ENCODE data around the gene CDK9. TPM values are rescaled to one million over a fixed set of nuclear protein-coding genes. Genes with fewer than 3 reads are reported as not detected.

CDK9 gene
- total RNA-seq, 1 donor from 2014 or later = 100 TPM

DNA sequence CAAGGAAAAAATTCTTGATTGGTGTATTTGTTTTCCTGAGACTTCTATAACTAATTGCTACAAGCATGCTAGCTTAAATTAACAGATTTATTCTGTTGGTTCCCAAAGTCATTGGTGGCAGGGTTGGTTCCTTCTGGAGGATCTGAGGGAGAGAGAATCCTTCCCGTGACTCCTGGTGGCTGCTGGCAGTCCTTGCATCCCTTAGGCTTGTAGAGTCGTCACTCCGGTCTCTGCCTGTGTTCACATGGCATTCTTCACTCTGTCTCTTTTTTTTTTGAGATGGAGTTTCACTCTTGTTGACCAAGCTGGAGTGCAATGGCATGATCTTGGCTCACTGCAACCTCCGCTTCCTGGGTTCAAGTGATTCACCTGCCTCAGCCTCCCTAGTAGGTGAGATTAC is 5.3 kb downstream of the CDK9 start:
- H3K4me3 Mint-ChIP-seq (ENCODE audit: low read depth) = no peak overlapping the region
- no peak overlapping the region for H3K27ac Mint-ChIP-seq
- TF ChIP-seq, protein P1, sequence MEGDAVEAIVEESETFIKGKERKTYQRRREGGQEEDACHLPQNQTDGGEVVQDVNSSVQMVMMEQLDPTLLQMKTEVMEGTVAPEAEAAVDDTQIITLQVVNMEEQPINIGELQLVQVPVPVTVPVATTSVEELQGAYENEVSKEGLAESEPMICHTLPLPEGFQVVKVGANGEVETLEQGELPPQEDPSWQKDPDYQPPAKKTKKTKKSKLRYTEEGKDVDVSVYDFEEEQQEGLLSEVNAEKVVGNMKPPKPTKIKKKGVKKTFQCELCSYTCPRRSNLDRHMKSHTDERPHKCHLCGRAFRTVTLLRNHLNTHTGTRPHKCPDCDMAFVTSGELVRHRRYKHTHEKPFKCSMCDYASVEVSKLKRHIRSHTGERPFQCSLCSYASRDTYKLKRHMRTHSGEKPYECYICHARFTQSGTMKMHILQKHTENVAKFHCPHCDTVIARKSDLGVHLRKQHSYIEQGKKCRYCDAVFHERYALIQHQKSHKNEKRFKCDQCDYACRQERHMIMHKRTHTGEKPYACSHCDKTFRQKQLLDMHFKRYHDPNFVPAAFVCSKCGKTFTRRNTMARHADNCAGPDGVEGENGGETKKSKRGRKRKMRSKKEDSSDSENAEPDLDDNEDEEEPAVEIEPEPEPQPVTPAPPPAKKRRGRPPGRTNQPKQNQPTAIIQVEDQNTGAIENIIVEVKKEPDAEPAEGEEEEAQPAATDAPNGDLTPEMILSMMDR (IDR thresholded peaks at IDR 0.05; ENCODE audit: unreplicated experiment) = peak; percentile 12
- no peaks in the 10 kb centered on the region for H3K9me3 Mint-ChIP-seq (ENCODE audit: low read depth)
- no peak for DNase-seq (ENCODE audit: low spot score, unreplicated experiment)
- H3K4me1 Mint-ChIP-seq (ENCODE audit: low read depth) = peaks cover 8% of the 10 kb centered on the region
- peaks cover 21% of the 10 kb centered on the region for H3K36me3 Mint-ChIP-seq (ENCODE audit: insufficient read depth)
- H3K27me3 Mint-ChIP-seq = no peaks in the 10 kb centered on the region

DNA sequence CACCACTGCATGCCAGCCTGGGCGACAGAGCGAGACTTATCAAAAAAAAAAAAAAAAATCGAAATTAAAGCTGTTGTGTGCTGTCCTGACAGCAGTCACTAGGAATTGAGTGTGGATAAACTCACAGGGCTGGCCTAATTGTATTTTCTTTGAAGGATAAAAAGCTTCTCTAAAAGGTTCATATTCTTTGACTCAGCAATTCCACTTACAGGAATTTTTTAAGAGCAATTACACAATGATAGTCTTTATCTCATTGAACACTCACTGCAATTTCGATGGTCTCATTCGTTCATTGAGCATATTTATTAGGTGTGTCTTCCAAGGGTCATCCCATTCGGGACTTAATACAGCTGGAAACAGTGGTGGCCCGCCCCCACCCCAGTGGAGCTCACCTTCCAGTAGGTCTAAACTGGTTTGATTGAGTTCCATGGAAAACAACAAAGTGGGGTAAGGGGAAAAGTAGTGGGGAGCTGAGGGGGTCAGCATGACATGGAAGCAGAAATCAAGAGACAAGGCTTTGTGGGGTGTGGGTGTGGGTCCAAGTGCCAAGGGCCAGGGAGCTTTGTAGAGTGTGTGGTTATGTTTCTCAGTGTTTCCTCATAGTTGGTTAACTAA is 6.7 kb downstream of the CDK9 start:
- peak overlapping the region; percentile 45 for H3K27ac Mint-ChIP-seq
- peaks cover 10% of the 10 kb centered on the region for H3K4me1 Mint-ChIP-seq (ENCODE audit: low read depth)
- H3K9me3 Mint-ChIP-seq (ENCODE audit: low read depth) = no peaks in the 10 kb centered on the region
- no peak for DNase-seq (ENCODE audit: low spot score, unreplicated experiment)
- H3K36me3 Mint-ChIP-seq (ENCODE audit: insufficient read depth) = peaks cover 19% of the 10 kb centered on the region
- H3K4me3 Mint-ChIP-seq (ENCODE audit: low read depth) = no peak overlapping the region
- TF ChIP-seq, protein P1 (IDR thresholded peaks at IDR 0.05; ENCODE audit: unreplicated experiment) = no peak
- no peaks in the 10 kb centered on the region for H3K27me3 Mint-ChIP-seq

DNA sequence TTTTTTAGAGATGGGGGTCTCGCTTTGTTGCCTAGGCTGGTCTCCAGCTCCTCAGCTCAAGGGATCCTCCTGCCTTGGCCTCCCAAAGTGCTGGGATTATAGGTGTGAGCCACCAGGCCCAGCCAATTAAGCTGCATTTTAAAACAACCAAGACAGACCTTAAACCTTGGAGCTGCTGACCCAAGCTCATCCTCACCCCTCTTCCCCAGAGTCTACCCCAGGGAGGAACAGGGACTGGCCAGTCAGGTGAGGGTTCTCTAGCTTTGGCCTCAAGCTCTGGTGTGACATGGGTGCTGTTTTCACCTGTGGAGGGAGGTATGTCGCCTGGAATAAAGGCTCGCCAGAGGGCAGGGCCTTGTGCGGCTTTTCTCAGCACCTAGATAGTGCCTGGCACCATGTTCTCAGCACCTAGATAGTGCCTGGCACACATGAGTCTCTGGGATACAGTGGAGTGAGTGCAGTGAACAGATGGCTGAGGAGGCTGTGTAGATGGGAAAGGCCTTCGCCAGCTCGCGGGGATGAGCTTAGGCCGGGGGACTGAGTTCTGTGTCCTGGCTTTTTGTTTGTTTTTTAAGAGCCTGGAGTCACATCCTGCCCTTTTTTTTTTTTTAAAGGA is 7.4 kb downstream of the CDK9 start:
- no peaks in the 10 kb centered on the region for H3K9me3 Mint-ChIP-seq (ENCODE audit: low read depth)
- H3K27ac Mint-ChIP-seq = peak overlapping the region; percentile 62
- DNase-seq (ENCODE audit: low spot score, unreplicated experiment) = no peak
- no peak overlapping the region for H3K4me3 Mint-ChIP-seq (ENCODE audit: low read depth)
- TF ChIP-seq, protein P1 (IDR thresholded peaks at IDR 0.05; ENCODE audit: unreplicated experiment) = no peak
- H3K27me3 Mint-ChIP-seq = no peaks in the 10 kb centered on the region
- peaks cover 15% of the 10 kb centered on the region for H3K36me3 Mint-ChIP-seq (ENCODE audit: insufficient read depth)
- peaks cover 15% of the 10 kb centered on the region for H3K4me1 Mint-ChIP-seq (ENCODE audit: low read depth)

DNA sequence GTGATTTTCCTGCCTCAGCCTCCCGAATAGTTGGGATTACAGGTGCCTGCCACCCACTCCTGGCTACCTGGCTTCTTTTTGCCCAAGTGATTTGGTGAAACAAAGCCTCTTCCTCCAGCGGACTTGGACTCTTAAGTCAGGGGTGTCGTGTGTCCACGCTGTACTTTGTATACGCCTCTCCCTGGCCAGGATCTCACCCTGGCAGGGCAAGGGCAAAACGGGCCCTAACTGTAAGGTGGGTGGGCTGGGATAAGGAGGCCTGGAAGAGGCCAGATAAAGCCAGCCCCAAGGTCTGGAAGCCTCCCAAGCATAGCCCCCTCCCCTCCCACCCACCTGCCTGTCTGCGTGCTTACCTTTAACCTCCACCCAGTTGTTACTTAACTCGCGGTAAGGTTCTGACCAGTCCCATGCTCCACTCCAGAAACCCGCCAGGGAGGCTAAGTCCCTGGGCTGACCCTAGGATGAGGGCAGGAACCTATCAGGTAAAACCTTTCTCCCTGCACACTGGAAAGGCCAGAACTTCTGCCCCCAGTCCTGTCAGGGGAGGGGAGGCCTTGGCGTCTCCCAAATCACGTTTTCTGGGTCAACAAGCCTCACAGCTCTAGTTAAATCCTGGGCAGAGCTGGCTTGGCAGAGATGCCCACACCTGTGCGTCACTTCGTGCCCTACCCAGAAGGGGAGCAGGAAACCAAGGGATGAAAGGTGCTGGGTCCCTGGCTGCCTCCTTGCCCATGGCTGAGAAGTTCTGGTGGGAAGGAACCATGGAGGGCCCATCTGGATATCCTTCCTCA is 8.4 kb downstream of the CDK9 start:
- TF ChIP-seq, protein P1 (IDR thresholded peaks at IDR 0.05; ENCODE audit: unreplicated experiment) = no peak
- no peaks in the 10 kb centered on the region for H3K9me3 Mint-ChIP-seq (ENCODE audit: low read depth)
- H3K27ac Mint-ChIP-seq = peak overlapping the region; percentile 67
- no peak overlapping the region for H3K4me3 Mint-ChIP-seq (ENCODE audit: low read depth)
- peaks cover 13% of the 10 kb centered on the region for H3K36me3 Mint-ChIP-seq (ENCODE audit: insufficient read depth)
- peaks cover 22% of the 10 kb centered on the region for H3K4me1 Mint-ChIP-seq (ENCODE audit: low read depth)
- no peaks in the 10 kb centered on the region for H3K27me3 Mint-ChIP-seq
- no peak for DNase-seq (ENCODE audit: low spot score, unreplicated experiment)

DNA sequence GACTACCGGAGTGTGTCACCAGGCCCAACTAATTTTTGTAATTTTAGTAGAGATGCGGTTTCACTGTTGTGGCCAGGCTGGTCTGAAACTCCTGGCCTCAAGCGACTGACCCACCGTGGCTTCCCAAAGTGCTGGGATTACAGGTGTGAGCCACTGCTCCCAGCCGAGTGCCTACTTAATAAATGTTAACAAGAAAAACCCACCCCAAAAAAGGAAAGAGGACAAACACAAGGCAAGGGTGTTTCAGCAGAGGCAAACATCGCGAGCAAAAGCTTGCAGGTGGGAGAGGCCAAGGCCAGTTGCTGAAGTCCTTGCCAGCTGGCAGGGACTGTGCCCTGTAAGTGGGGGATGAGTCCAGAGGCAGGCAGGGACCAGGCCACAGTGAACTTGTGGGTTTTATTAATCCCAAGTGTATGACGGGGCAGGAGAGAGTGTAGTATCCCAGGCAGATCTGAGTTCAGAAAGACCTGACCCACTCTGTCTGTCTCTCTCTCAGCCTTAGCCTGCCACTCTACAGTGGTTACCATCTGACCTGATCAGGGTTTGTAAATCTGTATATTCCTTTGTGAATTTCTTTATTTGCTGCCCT is 10.5 kb downstream of the CDK9 start:
- H3K4me3 Mint-ChIP-seq (ENCODE audit: low read depth) = no peak overlapping the region
- H3K9me3 Mint-ChIP-seq (ENCODE audit: low read depth) = no peaks in the 10 kb centered on the region
- DNase-seq (ENCODE audit: low spot score, unreplicated experiment) = no peak
- TF ChIP-seq, protein P1 (IDR thresholded peaks at IDR 0.05; ENCODE audit: unreplicated experiment) = no peak
- peak overlapping the region; percentile 16 for H3K27ac Mint-ChIP-seq
- no peaks in the 10 kb centered on the region for H3K27me3 Mint-ChIP-seq
- H3K4me1 Mint-ChIP-seq (ENCODE audit: low read depth) = peaks cover 22% of the 10 kb centered on the region
- peaks cover 3% of the 10 kb centered on the region for H3K36me3 Mint-ChIP-seq (ENCODE audit: insufficient read depth)
